ENCODE results near the gene IPO7. TPM values are rescaled to one million over a fixed set of nuclear protein-coding genes. Genes with fewer than 3 reads are reported as not detected.
A peak's percentile ranks its signal among the peaks of the same experiment; 100 is the strongest.

The IPO7 gene
- total RNA-seq, 2 donors from 2014 or later: 161 to 163 TPM

DNA sequence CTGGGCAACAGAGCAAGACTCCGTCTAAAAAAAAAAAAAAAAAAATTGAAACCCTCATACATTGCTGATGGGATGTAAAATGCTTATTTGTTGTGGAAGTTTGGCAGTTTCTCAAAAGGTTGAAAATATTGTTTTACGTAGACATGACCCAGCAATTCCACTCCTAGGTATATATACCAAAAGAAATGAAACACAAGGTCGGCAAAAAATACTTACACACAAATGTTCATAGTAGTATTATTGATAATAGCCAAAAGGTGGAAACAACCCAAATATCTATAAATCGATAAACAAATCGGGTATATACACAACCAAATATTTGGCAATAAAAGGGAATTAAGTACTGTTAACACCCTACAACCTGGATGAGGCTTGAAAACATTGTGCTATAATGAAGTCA lies 71.3 kb downstream of the IPO7 start:
- no peaks in the 10 kb centered on the region for H3K27me3 ChIP-seq (ENCODE audit: control insufficient read depth, insufficient read depth, low read length, poor library complexity, severe bottlenecking)
- no peaks in the 10 kb centered on the region for H3K27me3 Mint-ChIP-seq (ENCODE audit: insufficient read depth)
- peaks cover 16% of the 10 kb centered on the region for H3K9me3 ChIP-seq (ENCODE audit: control insufficient read depth, low read length)
- H3K4me1 ChIP-seq (ENCODE audit: control insufficient read depth, insufficient read depth, low read length): no peaks in the 10 kb centered on the region
- H3K4me3 Mint-ChIP-seq: no peak overlapping the region
- H3K36me3 ChIP-seq (ENCODE audit: control insufficient read depth, insufficient read depth, low read length): no peaks in the 10 kb centered on the region
- H3K4me3 ChIP-seq (ENCODE audit: low read length): no peak overlapping the region
- H3K9me3 Mint-ChIP-seq: peaks cover 29% of the 10 kb centered on the region
- WGBS, 2 experiments (ENCODE audit: insufficient coverage in 1 of 2, insufficient read length in 1 of 2): 100% methylated on average over 4 of the region's 5 CpGs; no CpG with 5 or more reads in 1 of the 2 experiments
- TF ChIP-seq, protein P1, sequence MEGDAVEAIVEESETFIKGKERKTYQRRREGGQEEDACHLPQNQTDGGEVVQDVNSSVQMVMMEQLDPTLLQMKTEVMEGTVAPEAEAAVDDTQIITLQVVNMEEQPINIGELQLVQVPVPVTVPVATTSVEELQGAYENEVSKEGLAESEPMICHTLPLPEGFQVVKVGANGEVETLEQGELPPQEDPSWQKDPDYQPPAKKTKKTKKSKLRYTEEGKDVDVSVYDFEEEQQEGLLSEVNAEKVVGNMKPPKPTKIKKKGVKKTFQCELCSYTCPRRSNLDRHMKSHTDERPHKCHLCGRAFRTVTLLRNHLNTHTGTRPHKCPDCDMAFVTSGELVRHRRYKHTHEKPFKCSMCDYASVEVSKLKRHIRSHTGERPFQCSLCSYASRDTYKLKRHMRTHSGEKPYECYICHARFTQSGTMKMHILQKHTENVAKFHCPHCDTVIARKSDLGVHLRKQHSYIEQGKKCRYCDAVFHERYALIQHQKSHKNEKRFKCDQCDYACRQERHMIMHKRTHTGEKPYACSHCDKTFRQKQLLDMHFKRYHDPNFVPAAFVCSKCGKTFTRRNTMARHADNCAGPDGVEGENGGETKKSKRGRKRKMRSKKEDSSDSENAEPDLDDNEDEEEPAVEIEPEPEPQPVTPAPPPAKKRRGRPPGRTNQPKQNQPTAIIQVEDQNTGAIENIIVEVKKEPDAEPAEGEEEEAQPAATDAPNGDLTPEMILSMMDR (conservative IDR thresholded peaks at IDR 0.05): no peak
- H3K9ac ChIP-seq (ENCODE audit: extremely low read depth, low read length, poor library complexity, severe bottlenecking): no peak overlapping the region
- no peak overlapping the region for H3K27ac ChIP-seq (ENCODE audit: low read depth, low read length)
- no peak overlapping the region for H3K27ac Mint-ChIP-seq
- H3K4me1 Mint-ChIP-seq: no peaks in the 10 kb centered on the region
- H3K36me3 Mint-ChIP-seq (ENCODE audit: low read depth): peaks cover 7% of the 10 kb centered on the region
- DNase-seq: no peak

DNA sequence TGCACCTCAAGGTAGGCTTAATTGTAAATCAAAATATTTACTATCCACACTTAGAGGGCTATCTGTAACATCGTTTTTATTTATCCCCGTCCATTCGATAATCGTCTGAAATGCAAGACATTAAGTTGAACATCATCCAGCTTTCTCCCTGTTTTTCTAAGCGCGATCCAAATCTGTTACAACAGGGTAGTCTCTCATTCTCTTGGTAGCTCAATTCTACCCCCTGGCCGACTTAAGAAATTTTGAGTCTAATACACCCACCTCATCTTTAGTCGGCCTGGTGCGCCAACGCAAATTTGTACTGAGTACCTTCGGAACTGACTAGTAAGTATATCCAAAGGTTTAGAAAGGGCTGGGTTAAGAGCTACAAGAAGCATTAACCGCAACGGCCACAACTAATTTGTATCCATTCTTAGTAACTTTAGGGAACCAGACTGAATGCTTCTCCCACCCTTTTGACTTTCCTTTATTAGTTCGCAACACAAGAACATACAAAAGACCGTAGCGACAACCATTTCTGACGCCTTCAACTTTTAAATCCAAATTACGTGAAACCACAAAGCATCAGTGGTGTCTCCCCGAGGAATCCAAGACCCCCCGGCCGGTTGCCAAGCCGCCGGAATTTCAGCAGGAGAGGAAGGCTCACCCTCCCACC lies 75.3 kb downstream of the IPO7 start:
- Histone ChIP-seq H3K4me3 (ENCODE audit: low read length) (peak overlapping the region; percentile 97), H3K4me1 (ENCODE audit: control insufficient read depth, insufficient read depth, low read length) (no peaks in the 10 kb centered on the region), H3K27me3 (ENCODE audit: control insufficient read depth, insufficient read depth, low read length, poor library complexity, severe bottlenecking) (no peaks in the 10 kb centered on the region), H3K36me3 (ENCODE audit: control insufficient read depth, insufficient read depth, low read length) (no peaks in the 10 kb centered on the region), H3K27ac (ENCODE audit: low read depth, low read length) (peak overlapping the region; percentile 100), H3K9me3 (ENCODE audit: control insufficient read depth, low read length) (no peaks in the 10 kb centered on the region), H3K9ac (ENCODE audit: extremely low read depth, low read length, poor library complexity, severe bottlenecking) (peak overlapping the region; percentile 99)
- H3K27me3 Mint-ChIP-seq (ENCODE audit: insufficient read depth): no peaks in the 10 kb centered on the region
- H3K4me1 Mint-ChIP-seq: peaks cover 11% of the 10 kb centered on the region
- TF ChIP-seq, protein P1 (conservative IDR thresholded peaks at IDR 0.05): no peak
- peaks cover 4% of the 10 kb centered on the region for H3K9me3 Mint-ChIP-seq
- peak overlapping the region; percentile 96 for H3K4me3 Mint-ChIP-seq
- WGBS, 2 experiments (ENCODE audit: insufficient coverage in 1 of 2, insufficient read length in 1 of 2): 5 to 8% methylated on average over 11 to 23 of the region's 23 CpGs
- H3K36me3 Mint-ChIP-seq (ENCODE audit: low read depth): peaks cover 12% of the 10 kb centered on the region
- peak; percentile 67 for DNase-seq
- peak overlapping the region; percentile 99 for H3K27ac Mint-ChIP-seq

DNA sequence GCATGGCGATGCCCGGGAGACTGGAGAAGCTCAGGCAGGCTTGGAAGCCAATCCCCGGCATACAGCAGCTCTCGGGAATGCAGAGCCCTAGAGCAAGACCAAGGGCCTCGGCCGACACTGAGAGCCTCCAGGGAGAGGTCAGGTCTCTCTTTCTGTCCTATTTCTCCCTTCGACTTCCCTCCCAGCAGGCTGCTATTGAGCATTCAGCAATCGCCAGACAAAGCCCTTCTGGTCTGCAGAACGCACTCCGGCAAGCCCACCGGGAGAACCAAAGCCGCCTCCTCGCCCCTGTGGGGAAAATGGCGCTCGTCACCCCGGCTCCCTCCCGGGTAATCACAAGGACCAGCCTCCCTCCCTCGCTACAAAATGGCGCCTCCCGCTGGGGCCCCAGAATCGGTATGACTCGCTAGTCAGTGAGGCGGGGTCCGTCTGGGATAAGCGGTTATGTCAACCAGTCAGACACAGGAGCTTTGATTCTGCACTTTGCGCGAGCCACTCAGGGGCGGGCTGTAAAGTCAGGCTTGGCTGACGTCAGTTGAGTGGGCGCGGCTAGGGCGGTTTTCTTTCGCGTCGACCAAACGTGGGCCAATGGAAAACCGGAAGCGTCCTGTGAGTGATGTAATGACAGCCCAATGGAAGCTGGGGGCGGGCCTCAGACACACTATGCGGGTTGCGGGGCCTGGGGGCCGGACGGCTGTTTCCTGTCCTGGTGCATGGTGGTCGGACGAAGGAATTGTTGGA lies 76.0 kb downstream of the IPO7 start, which contains the start of gene ZNF143:
Gene ZNF143, plus strand, starts transcription at position 691 of the 741 bp plus-strand sequence. CDS start 10,297 bp downstream, outside the sequence.
- H3K4me3 ChIP-seq (ENCODE audit: low read length): peak within 1 kb of the TSS; percentile 97
- peak within 1 kb of the TSS; percentile 99 for H3K27ac Mint-ChIP-seq
- H3K9me3 ChIP-seq (ENCODE audit: control insufficient read depth, low read length): no peaks in the 10 kb centered on the region
- peaks cover 11% of the 10 kb centered on the region for H3K4me1 Mint-ChIP-seq
- H3K27ac ChIP-seq (ENCODE audit: low read depth, low read length): peak within 1 kb of the TSS; percentile 100
- peaks cover 12% of the 10 kb centered on the region for H3K36me3 Mint-ChIP-seq (ENCODE audit: low read depth)
- TF ChIP-seq, protein P1 (conservative IDR thresholded peaks at IDR 0.05): no peak
- H3K9me3 Mint-ChIP-seq: peaks cover 4% of the 10 kb centered on the region
- WGBS, 2 experiments (ENCODE audit: insufficient coverage in 1 of 2, insufficient read length in 1 of 2): 0% methylated on average over 38 to 45 of the region's 45 CpGs
- H3K27me3 Mint-ChIP-seq (ENCODE audit: insufficient read depth): no peaks in the 10 kb centered on the region
- no peaks in the 10 kb centered on the region for H3K4me1 ChIP-seq (ENCODE audit: control insufficient read depth, insufficient read depth, low read length)
- no peaks in the 10 kb centered on the region for H3K36me3 ChIP-seq (ENCODE audit: control insufficient read depth, insufficient read depth, low read length)
- no peaks in the 10 kb centered on the region for H3K27me3 ChIP-seq (ENCODE audit: control insufficient read depth, insufficient read depth, low read length, poor library complexity, severe bottlenecking)
- H3K4me3 Mint-ChIP-seq: peak within 1 kb of the TSS; percentile 96
- peak within 1 kb of the TSS; percentile 99 for H3K9ac ChIP-seq (ENCODE audit: extremely low read depth, low read length, poor library complexity, severe bottlenecking)
- peak; percentile 100 for DNase-seq

Measured in endodermal cell (in vitro differentiated cells).